IPS-20b (cell line): ENCODE measurements around the gene KLK2.

ENCODE experiments used
- H3K27ac ChIP-seq: one replicate; pipeline ENCODE4 v1.5.1; 2013; ENCODE audit warnings: low read length
- H3K27me3 ChIP-seq: 2 replicates; pipeline ENCODE4 v1.6.1; 2013; ENCODE audit warnings: mild to moderate bottlenecking, low read length, inconsistent platforms; ENCODE audit not compliant: insufficient read depth
- H3K36me3 ChIP-seq: 2 replicates; pipeline ENCODE4 v1.6.1; 2013; ENCODE audit warnings: low read depth, mild to moderate bottlenecking, inconsistent platforms, low read length, moderate library complexity; ENCODE audit not compliant: insufficient read depth
- H3K4me1 ChIP-seq: 2 replicates; pipeline ENCODE4 v1.6.1; 2013; ENCODE audit warnings: mild to moderate bottlenecking, control low read depth, inconsistent platforms, low read length, moderate library complexity; ENCODE audit not compliant: insufficient read depth
- H3K4me3 ChIP-seq: 2 replicates; pipeline ENCODE4 v1.5.1; 2013; ENCODE audit warnings: mild to moderate bottlenecking, low read length, inconsistent platforms
- H3K9ac ChIP-seq: 2 replicates; pipeline ENCODE4 v1.6.1; 2013; ENCODE audit warnings: low read depth, mild to moderate bottlenecking, inconsistent platforms, low read length, moderate library complexity
- H3K9me3 ChIP-seq: 2 replicates; pipeline ENCODE4 v1.6.1; 2013; ENCODE audit warnings: mild to moderate bottlenecking, low read depth, low read length, inconsistent platforms; ENCODE audit not compliant: insufficient read depth

The KLK2 gene

DNA sequence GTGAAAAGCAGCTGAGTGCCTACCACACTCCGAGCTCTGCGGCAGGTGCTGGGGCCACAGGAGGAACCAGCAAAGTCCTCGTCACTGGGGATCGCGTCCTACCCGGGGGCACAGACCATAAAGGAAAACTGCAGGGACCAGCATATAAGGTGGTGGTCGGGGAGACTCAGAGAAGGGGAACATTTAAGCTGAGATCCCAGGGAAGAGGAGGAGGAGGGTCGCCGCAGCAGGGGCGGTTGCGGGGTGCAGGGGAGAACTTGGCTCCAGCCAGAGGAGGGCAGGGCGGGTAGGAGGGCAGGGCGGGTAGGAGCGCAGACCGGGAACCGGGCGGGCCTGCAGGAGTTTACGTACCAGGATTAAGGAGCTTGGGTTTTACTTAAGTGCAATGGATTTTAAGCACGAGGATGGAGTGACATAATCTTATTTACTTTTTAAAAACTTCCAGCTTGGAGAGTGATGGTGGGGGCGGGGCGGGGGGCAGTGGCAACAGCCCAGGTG lies 38.9 kb downstream of the KLK2 start:
- no peak overlapping the region for H3K9ac ChIP-seq
- H3K9me3 ChIP-seq: peaks cover 3% of the 10 kb centered on the region; the same call in 1 of the 2 replicates
- H3K36me3 ChIP-seq: no peaks in the 10 kb centered on the region
- H3K4me3 ChIP-seq: no peak overlapping the region
- H3K27me3 ChIP-seq: peaks cover 65% of the 10 kb centered on the region
- no peaks in the 10 kb centered on the region for H3K4me1 ChIP-seq
- no peak overlapping the region for H3K27ac ChIP-seq

DNA sequence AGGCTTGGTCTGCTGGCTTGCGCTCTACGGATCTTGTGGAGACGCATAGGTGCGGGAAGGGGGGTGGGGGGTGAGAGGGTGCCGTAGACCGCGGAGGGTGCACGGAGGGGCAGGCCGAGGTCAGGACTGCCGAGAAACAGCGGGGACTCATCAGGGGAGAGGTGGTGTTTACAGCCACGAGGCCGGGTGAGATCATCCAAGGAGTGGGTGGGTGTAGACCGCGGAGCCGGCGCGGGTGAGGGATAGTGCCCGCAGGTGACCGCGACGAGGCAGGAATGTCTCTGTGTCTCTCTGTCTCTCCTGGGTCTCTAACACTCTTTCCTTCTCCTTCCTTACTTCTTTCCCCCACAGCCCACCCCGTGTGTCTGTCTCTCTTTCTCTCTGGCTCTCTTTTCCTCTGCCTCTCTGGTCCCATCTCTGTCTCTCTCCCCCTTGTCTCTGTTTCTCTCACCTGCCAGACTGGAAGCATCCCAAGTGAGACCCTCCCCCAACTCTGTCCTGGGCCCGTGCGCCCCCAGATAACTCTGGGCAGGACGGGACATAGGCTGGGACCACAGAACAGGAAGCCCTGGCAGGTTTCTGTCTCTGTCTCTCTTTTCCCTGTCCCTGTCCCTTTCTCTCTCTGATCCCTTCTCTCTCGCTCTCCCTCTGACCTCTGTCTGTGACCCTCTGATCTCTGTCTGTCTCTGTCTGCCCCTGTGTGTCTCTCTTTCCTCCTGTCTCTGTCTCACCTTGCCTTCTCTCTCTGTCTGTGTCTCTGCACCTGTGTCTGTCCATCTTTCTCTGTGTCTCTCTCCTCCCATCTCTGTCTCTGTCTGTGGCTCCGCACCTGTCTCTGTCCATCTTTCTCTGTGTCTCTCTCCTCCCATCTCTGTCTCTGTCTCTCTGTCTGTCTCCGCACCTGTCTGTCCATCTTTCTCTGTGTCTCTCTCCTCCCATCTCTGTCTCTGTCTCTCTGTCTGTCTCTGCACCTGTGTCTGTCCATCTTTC lies 39.8 kb downstream of the KLK2 start:
- H3K36me3 ChIP-seq: no peaks in the 10 kb centered on the region
- no peak overlapping the region for H3K27ac ChIP-seq
- no peak overlapping the region for H3K9ac ChIP-seq
- peaks cover 3% of the 10 kb centered on the region; the same call in 1 of the 2 replicates for H3K9me3 ChIP-seq
- H3K27me3 ChIP-seq: peaks cover 60% of the 10 kb centered on the region
- H3K4me1 ChIP-seq: no peaks in the 10 kb centered on the region
- H3K4me3 ChIP-seq: no peak overlapping the region; the same call in 1 of the 2 replicates

DNA sequence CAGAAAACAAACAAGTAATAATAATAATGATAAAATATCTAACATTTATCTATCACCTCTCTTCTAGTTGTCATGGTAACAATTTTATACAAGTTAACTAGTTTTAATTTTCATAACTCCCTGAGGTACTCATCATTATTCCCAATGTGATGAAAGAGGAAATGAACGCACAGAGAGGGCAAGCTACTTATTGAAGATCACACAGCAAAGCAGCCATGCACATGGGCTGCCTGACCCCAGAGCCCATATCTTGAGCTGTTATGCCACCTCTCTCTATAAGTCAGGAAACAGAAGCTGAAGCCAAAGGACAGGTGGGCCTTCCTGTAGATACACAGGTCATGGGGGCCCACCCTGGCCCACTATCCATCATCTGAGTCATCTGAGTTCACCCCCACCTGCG lies 42.8 kb downstream of the KLK2 start:
- no peaks in the 10 kb centered on the region for H3K9me3 ChIP-seq
- no peaks in the 10 kb centered on the region for H3K36me3 ChIP-seq
- H3K27ac ChIP-seq: no peak overlapping the region
- H3K4me1 ChIP-seq: no peaks in the 10 kb centered on the region
- H3K9ac ChIP-seq: no peak overlapping the region
- peaks cover 52% of the 10 kb centered on the region for H3K27me3 ChIP-seq
- H3K4me3 ChIP-seq: no peak overlapping the region

DNA sequence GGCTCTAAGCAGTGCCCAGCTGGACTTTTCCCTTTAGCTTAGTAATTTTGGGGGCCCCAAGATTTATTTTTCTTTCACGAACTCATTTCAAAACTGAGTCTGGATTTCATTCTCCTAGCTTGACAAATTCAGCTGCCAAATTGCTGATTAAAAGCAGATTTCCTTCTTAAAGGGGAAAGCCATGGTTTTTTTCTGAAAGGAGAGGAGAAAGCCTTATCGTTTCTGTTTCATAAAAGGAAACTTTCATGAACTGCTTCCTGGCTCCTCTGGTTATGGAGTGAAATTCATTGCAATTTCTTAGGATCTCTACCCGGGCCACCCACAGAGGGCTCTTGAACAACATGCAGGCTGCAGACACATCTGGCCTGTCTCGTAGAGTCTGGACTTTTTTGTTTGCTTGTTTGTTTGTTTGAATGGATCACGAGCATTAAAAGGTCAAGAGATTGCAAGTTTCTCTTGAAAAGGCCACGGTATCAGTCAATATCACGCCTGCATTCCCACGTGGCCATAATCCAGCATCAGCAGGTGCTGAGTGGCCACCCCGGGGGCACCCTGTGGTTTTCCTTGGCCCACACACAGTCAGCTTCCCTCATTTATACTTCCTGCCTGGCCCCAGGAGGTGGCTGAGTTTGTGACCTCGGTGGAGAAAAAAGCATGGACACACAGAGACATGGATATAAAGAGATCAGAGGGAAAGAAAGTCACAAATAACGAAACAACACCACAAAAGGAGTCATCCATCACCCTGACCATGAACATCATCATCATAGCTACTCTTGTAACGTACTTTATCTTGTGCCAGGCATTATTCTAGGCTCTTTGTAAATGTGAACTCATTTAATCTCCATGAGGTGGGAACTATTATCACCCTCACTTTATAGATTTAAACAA lies 48.4 kb downstream of the KLK2 start:
- H3K4me1 ChIP-seq: peaks cover 7% of the 10 kb centered on the region; the same call in 1 of the 2 replicates
- peaks cover 25% of the 10 kb centered on the region for H3K27me3 ChIP-seq
- H3K36me3 ChIP-seq: no peaks in the 10 kb centered on the region
- H3K4me3 ChIP-seq: peak overlapping the region; percentile 6; the same call in 1 of the 2 replicates
- H3K9me3 ChIP-seq: no peaks in the 10 kb centered on the region
- no peak overlapping the region for H3K9ac ChIP-seq
- H3K27ac ChIP-seq: no peak overlapping the region

DNA sequence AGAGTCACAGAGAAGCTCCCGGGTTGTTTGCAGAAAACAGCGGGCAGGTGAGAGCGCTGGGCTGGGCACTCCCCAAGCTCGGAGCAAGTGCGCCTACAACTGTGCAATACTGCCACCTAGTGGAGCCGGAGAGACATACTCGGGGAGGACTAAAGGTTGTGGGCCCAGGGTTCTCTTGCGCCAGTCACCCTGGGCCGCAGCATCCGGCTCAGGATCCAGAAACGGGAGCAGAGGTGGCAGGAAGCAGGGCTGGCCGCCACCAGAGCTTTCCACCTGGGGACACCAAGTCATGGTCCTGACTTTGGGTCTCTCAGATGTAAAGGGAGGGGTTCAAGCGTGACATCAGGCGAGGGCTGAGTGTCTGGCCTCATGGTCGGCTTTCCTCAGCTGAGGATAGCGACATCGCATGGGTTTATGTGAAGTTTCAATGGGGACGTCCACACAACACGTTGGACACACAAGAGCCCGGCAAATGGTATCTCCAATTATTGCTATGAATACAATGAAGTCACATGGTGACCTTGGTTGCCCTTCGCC lies 49.1 kb downstream of the KLK2 start:
- Histone ChIP-seq H3K27ac (no peak overlapping the region), H3K36me3 (no peaks in the 10 kb centered on the region), H3K9ac (no peak overlapping the region), H3K27me3 (peaks cover 25% of the 10 kb centered on the region), H3K4me1 (peaks cover 7% of the 10 kb centered on the region; the same call in 1 of the 2 replicates), H3K4me3 (peak overlapping the region; percentile 6; the same call in 1 of the 2 replicates), H3K9me3 (no peaks in the 10 kb centered on the region)

DNA sequence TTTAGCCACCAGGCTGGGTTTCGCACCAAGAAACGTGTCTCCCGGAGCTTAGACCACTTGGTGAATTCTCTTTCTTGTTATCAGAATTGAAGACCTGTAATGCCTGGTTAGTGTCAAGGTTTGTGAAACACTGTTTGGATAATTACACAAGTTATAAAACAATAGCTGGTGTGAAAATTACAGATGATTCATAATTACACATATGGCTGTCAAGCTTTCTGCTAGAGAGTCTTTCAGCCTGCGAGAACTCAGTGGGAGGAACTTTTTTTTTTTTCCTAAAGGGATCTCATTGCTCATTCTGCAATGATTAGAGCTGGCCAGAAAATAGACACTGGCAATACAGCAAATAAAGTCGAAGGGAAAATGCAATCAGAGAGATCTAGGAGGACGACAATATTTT lies 51.3 kb downstream of the KLK2 start:
- Histone ChIP-seq H3K4me3 (no peak overlapping the region), H3K9ac (no peak overlapping the region), H3K36me3 (no peaks in the 10 kb centered on the region), H3K9me3 (no peaks in the 10 kb centered on the region), H3K27ac (no peak overlapping the region), H3K4me1 (peaks cover 7% of the 10 kb centered on the region; the same call in 1 of the 2 replicates), H3K27me3 (peaks cover 20% of the 10 kb centered on the region)

DNA sequence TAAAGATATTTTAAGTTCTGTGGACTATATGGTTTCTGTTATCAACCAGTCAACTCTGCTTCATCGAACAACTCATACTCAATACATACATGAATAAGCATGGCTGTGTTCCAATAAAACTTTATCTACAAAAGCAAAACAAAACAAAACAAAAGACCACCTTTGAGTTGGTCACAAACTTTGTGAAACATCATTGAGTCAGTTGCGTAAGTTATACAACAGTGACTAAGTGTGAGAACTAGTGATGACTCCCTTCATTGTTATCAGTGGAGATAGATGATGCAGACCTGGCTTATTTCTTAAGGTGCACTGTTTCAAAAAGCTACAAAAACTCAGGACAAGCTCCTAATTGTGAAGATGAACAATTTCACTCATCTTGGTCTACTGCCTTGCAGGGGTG lies 52.5 kb downstream of the KLK2 start:
- no peaks in the 10 kb centered on the region for H3K9me3 ChIP-seq
- H3K9ac ChIP-seq: no peak overlapping the region
- peaks cover 13% of the 10 kb centered on the region; the same call in 1 of the 2 replicates for H3K27me3 ChIP-seq
- H3K27ac ChIP-seq: no peak overlapping the region
- no peak overlapping the region for H3K4me3 ChIP-seq
- H3K36me3 ChIP-seq: no peaks in the 10 kb centered on the region
- peaks cover 7% of the 10 kb centered on the region; the same call in 1 of the 2 replicates for H3K4me1 ChIP-seq

DNA sequence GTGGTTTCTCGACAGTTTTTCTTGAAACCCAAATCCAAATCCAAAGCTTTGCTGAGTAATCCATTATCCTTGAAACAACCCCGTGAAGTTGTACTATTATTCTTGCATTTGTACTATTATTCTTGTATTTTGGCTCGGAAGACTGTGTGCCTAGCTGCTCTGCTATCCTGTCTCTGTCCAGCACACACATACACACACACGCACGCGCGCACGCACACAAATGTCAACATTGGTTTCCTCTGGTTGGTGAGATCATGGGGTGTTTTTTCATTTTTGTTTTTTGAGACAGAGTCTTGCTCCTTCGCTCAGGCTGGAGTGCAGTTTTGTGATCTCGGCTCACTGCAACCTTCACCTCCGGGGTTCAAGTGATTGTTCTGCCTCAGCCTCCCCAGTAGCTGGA lies 52.9 kb downstream of the KLK2 start:
- H3K9me3 ChIP-seq: no peaks in the 10 kb centered on the region
- no peaks in the 10 kb centered on the region for H3K36me3 ChIP-seq
- no peak overlapping the region for H3K4me3 ChIP-seq
- H3K9ac ChIP-seq: no peak overlapping the region
- peaks cover 7% of the 10 kb centered on the region; the same call in 1 of the 2 replicates for H3K4me1 ChIP-seq
- H3K27me3 ChIP-seq: peaks cover 13% of the 10 kb centered on the region; the same call in 1 of the 2 replicates
- no peak overlapping the region for H3K27ac ChIP-seq

DNA sequence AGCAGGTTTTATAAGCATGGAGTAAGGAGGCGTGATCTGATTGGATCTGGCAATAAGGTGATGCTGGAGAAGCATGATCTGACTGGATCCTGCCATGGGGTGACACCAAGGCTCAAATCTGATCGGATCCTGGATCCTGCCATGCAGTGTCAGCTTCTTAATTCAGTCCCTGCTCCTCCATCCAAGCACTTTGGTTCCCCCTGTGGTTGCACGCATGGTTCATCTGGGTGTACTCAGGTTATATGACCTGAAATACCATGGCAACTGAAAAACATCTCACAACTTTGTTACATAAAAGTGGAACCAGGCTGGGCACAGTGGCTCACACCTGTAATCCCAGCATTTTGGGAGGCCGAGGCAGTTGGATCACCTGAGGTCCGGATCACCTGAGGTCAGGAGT lies 55.6 kb downstream of the KLK2 start:
- Histone ChIP-seq H3K36me3 (no peaks in the 10 kb centered on the region), H3K27me3 (peaks cover 3% of the 10 kb centered on the region; the same call in 1 of the 2 replicates), H3K9me3 (no peaks in the 10 kb centered on the region), H3K4me1 (no peaks in the 10 kb centered on the region), H3K27ac (no peak overlapping the region), H3K9ac (no peak overlapping the region), H3K4me3 (no peak overlapping the region)
